OCI-M2 (cell line): ENCODE data around the gene STRADB.
"Not testable (repeated sequence)": the region's sequence is repeated elsewhere in the genome, so short reads cannot be mapped to it uniquely, and the experiment has no call there.

ENCODE experiments used
- DNase-seq: peaks from one replicate; lab custom pipeline; 2025; ENCODE audit not compliant: unreplicated experiment; lab: John Stamatoyannopoulos, UW

The STRADB gene

DNA sequence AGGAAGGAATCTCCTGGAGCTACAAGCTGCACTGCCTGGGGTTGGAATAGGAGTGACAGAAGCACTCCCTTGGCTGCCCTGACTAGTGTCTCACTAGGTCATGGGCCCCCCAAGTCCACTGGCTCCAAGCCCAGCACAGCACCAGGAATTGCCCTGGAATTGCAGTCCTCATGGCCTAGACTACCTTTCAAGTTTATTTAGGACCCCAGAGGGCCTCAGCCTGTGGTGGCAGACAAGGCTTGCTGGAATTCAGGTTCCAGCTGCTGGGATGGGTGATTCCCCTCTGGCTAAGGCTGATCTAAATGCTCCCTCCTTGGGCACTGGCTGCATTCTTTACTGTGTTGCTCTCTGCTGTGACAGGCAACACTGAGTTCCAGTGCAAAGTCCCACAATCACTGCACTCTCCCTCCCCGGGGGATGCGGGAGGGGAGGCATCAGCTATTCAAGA, 14.0 kb downstream of the STRADB start:
- DNase-seq, result no peak

DNA sequence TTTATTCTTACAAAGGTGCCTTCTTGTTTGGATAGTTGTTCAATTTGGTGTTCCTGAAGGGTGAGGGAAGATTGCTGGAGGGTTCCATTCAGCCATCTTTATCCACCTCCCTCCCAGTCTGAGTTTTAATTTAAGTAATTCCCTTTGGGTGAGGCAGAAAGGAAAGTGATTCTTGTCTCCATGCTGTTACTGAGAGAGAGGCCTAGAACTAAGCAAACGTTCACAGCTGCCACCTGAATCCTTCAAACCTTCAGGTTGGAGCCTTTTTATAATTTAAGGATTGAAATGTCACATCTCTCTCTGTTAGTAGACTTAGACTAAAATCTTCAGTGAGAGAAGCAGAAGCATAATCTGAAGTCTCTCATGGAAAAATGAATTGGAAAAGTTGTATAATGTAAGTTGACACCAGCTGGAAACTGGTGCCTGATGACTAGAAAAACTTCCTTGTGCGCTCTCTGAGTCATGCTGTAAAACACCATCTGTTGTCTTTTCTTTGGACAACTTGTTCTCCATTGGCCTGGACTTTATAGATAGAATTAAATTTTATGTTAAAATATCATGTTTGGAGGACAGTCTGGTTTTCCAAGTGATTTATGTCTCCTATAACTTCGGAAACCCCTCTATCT, 14.6 kb downstream of the STRADB start:
- DNase-seq, result no peak

DNA sequence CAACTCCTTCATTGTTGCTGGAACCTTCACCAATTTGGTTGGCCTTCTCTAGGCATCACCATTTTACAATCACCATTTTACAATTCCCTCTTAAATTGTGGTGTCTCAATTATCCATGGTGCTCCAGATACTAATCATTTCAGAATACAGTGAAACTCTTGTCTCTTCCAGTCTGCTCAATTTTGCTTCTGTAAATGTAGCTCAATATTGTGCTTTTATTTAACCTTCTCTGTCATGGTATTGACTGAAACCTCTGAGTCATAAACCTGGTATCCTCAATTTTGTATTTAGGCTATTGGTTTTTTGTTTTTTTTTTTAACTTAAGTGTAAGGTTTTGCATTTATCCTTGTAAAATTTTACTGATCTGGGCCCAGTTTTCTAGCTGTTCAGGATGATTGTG, 16.1 kb downstream of the STRADB start:
- DNase-seq, result no peak

DNA sequence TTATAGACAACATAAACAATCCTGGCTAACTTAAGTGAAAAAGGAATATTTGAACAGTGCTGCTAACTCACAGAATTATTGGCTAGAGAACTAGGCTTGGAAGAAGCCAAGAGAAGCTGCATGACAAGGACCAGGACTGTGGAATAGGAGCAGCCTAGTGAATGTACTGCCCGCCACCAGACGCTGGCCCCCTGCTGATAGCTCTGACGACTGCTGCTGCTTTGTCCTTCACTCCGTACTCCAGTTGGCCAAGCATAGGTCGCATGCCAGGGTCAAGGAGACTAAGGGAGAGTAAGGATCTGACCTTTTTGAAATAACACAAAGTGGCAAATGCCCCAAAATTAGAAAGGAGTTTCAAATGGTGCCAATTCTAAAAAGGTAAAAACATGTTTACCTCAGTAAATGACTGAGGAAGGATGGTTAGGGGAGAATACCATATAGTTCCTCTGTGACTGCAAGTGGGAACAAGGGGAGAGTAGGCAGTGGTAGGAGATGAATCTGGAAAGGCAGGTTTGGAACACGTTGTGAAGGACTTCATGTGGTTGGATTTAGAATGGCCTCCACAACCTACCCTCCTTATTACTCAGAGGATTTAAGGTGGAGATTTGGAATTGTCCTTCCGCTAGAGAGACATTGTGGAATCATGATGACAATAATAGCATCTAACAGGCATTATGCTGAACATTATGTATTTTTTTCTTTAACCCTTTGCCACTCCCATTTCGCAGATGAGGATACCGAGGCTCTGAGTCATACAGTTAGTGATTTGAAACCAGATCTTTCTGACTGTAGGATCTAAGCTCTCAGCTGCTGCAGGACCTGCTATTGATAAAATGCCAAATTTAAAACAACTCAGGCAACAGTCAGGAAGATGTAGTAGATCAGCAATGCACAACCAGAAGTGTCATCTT, 19.5 kb downstream of the STRADB start:
- no peak for DNase-seq

DNA sequence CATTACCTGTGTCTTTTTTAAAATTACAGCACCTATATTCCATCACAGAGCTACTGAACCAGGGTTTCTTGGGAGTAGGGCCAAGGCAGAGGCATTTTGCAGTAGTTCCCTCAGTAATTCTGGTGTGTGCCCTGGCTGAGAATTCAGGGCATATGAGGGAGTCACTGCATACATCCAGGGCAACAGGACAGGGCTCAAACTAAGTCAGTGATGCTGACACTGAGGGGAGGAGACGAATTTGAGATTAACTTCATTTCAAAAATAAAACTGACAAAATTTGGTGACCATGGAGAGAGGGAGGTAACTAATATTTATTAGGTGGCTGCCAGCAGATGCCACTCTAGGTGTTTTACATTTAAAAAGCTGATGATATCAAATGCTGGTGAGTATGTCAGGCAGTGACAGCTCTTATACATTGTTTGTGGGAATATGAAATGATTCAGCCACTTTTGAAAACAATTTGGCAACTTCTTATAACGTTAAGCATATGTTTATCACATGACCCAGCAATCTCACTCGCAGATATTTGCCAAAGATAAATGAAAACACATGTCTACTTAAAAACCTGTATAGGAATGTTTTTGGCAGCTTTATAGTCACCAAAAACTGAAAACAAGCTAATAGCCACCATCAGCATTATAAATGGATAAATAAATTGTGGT, 20.3 kb downstream of the STRADB start:
- no peak for DNase-seq

DNA sequence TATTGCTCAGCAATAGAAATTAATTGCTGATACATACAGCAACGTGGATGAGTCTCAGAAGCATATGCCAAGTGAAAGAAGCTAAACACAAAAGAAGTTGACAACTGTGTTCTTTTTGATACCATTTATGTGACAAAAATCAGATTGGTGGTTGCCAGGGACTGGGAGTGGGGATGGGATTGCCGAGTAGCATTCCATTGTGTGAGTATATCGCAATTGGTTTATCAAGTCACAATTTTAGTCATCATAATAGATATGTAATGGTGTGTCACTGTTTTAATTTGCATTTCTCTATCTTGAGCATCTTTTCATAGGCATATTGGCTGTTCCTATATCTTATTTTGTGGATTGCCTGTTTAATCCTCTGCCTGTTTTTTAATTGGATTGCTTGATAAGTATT, 20.9 kb downstream of the STRADB start:
- DNase-seq, result no peak

DNA sequence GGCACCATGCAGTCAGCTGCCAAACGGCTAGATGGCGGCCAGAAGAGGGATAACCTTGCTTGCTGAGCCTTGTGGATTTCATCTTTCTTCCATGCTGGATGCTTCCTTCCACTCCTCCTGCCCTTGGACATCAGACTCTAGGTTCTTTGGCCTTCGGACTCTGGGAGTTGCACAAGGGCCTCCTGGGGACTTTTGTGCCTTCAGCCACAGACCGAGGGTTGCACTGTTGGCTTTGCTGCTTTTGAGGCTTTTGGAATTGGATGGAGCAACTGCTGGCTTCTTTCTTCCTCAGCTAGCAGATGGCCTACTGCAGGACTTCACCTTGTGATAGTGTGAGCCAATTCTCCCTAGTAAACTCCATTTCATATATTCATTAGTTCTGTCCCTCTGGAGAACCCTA, 31.0 kb downstream of the STRADB start:
- no peak for DNase-seq

DNA sequence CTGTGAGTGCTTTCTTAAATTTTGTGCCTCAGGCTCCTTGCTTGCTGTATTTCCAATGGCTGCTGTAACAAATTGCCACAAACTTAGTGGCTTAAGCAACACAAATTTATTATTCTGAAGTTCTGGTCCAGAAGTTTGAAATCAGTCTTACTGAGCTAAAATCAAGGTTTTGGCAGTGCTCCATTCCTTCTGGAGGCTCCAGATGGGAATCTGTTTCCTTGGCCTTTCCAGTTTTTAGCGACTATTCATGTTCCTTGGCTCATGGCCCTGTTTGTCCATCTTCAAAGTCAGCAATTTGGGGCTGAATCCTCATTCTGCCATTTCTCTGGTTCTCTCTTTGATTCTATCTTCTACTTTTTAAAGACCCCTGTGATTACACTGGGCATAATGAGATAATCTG, 31.8 kb downstream of the STRADB start:
- DNase-seq, result no peak

DNA sequence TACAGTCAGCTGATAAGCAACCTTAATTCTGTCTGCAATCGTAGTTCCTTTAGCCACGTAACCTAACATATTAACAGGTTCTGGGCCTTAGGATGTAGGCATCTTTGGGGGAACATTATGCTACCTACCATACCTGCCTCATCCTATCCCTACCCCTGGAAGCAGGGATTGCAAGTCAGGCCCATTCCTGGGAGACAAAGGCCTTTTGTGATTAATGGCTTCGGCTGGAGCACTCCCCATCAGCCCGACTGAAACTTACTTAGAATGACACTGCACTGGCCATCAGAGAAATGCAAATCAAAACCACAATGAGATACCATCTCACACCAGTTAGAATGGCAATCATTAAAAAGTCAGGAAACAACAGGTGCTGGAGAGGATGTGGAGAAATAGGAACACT, 32.2 kb downstream of the STRADB start:
- DNase-seq, result not testable (repeated sequence)

DNA sequence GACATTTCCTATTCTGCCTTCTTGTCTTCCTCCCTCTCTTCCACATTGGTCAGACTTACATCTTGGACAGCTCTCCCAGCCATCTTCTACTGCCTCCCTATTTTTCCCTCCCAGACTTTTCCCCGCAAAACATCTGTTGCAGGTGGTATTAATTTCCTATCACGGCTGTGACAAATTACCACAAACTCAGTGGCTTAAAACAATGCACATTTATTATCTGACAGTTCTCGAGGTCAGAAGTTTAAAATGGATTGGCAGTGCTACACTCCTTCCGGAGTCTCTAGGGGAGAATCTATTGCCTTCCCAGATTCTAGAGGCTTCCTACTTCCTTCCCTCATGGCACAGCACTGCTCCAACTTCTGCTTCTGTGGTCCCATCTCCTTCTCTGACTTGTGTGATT, 33.3 kb downstream of the STRADB start:
- no peak for DNase-seq

DNA sequence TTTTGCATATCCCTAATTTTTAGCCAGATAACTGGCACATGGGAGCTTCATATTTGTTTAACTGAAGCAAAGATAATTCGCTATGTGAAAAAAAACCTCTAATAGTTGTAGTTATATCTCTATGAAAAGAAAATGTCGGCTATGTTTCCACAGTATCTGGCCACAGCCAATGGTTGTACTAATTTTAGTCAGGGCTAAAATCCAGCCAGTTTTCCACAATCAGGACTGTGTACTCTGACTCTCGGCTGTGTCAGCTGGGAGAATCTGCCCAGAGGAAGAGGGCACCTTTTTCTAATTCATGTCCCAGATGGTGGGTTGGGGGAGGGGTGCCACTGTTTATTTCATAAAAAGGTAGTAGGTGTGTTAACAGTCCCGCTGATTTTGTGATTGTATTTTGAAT, 38.8 kb downstream of the STRADB start:
- no peak for DNase-seq

DNA sequence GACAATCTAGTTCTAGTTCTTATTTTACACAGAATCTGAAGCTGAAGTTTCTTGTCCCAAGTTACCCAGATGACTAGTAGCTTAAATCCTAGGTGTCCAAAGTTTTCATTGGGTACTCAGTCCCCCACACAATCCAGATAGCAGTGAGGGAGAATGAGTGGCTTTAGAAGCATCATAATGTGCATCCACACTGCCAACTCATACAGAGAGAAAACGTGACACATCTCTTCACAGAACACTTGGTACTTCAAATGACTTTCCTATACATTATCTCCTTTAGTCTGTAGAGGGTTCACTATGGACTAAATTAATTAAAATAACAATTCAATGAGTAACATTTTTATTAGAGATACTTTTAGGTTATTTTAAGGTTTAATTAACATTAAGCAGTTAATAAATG, 45.2 kb downstream of the STRADB start:
- no peak for DNase-seq

DNA sequence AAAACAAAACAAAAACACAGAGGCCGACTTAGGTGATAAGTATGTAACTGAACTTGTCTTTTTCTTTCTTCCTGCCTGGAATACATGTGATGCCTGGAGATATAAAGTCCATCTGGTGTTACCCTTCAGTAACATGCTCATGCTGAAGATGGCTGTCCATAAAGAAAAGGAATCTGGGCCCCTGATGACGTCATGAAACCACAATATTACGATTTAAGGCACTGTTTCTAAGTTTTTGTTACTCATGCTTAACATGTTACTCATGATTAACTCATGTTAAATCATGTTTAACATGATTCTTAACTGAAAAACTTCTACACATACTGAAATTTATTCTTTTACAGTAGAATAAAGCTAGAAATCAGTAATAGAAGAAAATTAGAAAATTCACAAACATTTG, 49.0 kb downstream of the STRADB start:
- DNase-seq, result no peak

DNA sequence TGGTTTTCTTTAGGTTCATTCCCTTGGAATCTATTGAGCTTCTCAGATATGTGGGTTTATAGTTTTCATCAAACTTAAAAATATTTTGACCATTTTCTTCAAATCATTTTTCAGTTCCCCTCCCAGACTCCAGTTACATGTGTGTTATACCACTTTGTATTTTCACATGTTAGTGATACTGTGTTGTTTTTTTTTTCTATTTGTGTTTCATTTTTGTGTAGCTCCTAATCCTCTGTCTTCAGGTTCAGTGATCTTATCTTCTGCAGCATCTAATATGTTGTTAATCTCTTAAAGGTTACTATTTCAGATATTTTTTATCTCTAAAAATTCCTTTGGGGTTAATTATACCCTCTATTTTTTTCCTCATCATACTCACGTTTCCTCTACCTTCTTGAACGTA, 51.2 kb downstream of the STRADB start:
- no peak for DNase-seq

DNA sequence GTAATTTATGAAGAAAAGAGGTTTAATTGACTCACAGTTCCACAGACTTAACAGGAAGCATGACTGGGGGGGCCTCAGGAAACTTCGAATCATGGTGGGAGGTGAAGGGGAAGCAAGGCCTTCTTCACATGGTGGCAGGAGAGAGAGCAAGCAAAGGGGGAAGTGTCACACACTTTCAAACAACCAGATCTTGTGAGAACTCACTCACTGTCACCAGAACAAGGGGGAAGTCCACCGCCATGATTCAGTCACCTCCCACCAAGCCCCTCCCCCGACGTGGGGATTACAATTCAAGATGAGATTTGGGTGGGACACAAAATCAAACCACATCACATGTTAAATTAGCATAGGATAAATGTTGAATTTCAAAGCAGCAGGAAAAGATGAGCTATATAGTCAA, 56.2 kb downstream of the STRADB start:
- DNase-seq, result no peak

DNA sequence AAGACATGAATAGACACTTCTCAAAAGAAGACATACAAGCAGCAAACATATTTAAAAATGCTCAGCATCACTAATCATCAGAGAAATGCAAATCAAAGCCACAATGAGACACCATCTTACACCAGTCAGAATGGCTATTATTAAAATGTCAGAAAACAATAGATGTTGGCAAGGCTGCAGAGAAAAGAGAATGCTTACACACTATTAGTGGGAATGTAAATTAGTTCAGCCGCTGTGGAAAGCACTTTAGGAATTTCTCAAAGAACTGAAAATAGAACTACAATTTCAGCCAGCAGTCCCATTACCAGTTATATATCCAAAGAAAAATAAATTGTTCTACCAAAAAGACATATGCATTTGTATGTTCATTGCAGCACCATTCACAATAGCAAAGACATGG, 61.7 kb downstream of the STRADB start:
- DNase-seq, result no peak

DNA sequence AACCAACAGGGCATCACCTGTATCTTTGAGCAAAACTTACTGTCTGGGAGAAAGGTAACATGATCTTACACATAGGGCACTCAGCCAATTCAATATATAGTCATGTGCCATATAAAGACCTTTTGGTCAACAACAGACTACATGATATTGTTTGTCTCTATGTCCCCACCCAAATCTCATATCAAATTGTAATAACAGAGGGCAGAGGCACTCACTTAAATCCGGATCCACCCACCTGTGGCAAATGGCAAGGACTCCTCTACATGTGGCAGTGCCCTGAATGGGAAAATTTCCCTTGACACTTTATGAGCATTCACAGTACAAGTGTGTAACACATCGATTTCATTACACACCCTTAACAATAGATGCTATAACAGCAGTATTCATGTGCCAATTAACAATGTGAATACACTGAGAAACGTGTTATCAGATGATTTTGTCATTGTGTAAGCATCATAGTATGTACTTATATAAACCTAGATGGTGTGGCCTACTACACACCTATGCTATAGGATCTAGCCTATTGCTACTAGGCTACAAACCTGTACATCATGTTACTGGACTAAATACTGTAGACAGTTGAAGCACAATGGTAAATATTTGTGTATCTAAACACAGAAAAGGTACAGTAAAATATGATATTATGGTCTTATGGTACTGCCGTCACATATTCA, 64.2 kb downstream of the STRADB start:
- no peak for DNase-seq

DNA sequence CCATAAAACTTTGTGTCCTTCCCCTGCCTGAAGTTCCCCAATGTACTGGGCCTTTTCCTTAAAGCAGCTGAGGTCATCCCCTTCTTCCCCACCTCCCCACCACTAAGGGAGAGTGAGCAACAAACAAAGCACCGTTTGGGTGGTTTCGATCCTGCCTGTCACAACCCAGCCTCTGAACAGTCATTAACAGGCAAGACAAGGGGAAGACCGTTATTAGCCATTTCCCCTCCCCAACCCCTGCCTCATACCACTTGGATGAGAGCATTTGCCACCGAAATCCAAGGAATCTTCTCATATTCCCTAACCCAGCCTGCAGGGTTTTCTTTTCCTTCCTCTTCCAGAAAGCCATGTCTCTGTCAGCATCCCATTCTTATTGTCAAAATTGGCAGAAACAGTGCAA, 65.6 kb downstream of the STRADB start:
- DNase-seq, result no peak

DNA sequence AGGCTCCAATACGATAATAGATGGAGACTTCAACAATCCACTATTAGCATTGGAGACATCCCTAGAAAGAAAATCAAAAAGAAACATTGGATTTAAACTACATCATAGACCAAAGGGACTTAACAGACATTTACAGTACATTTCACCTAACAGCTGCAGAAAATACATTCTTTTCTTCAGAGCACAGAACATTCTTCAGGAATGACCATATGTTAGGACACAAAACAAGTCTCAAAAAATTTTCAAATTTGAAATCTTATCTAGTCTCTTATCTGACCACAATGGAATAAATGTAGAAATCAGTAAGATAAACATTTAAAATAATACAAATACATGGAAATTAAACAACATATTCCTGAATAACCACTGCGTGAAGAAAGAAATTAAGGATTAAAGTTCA, 68.7 kb downstream of the STRADB start:
- no peak for DNase-seq

DNA sequence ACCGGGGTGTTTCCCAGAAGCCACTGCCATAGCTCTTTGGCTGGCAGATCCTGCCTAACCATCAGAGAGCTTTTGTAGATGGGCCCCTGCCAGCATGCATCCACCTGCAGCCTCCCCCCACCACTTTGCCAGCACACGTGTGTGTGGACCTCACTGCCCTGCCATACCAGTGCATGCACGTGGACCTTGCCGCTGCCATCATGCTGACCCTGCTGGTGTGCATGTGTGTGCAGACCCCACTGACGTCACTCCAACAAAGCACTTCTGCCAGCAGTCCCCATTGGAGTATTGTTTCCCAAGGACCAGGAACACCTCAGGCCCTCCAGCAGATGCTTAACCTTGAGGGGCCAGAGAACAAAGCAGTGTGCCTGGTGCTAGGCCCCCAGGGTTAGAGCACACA, 71.4 kb downstream of the STRADB start:
- no peak for DNase-seq

DNA sequence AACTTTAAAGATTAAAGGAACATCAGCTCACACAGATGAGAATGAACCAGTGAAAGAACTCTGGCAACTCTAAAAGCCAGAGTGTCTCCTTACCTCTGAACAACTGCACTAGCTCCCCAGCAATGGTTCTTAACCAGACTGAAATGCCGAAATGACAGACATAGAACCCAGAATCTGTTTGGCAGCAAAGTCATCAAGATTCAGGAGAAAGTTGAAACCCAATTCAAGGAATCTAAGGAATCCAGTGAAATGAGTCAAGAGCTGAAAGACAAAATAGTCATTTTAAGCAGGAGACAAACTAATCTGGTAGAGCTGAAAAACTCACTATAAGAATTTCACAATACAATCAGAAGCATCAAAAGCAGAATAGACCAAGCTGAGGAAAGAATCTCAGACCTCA, 72.0 kb downstream of the STRADB start:
- DNase-seq, result no peak
